Tibial nerve (tissue), 4 donors: ENCODE measurements around the gene GPS1. TPM values are rescaled to one million over a fixed set of nuclear protein-coding genes. Genes with fewer than 3 reads are reported as not detected.

Source experiments
- DNase-seq, 2 donors: peaks; one replicate each; pipeline ENCODE4 v3.0.0-alpha.2; 2019; ENCODE audit warnings: low spot score in 2 of 2
- H3K27ac ChIP-seq, 4 donors: fragments of 200-600 bp; sonication (generic) in 3 of 4; one replicate each; pipeline ENCODE4 v1.5.1; 2017 to 2019; ENCODE audit warnings: mild to moderate bottlenecking in 1 of 4
- H3K27me3 ChIP-seq, 2 donors: fragments of 200-600 bp; sonication (generic) in 1 of 2; one replicate each; pipeline versions ENCODE4 v1.5.1 to v1.6.0; 2017 to 2019
- H3K36me3 ChIP-seq, 3 donors: fragments of 200-600 bp; sonication (generic); one replicate each; pipeline ENCODE4 v1.5.1; 2018 to 2019
- H3K4me1 ChIP-seq, 4 donors: fragments of 200-600 bp; sonication (generic) in 3 of 4; one replicate each; pipeline ENCODE4 v1.5.1; 2017 to 2019
- H3K4me3 ChIP-seq, 4 donors: fragments of 200-600 bp; sonication (generic) in 3 of 4; one replicate each; pipeline ENCODE4 v1.5.1; 2017 to 2019; ENCODE audit warnings: mild to moderate bottlenecking in 1 of 4, moderate library complexity in 1 of 4
- H3K9me3 ChIP-seq, 4 donors: fragments of 200-600 bp; sonication (generic) in 3 of 4; one replicate each; pipeline ENCODE4 v1.5.1; 2017 to 2019
- CTCF ChIP-seq, 5 experiments: fragments of 200-600 bp in 3 of 5; fragments of 450-650 bp in 2 of 5; sonication (generic) in 3 of 5; IDR thresholded peaks; one replicate each; pipeline ENCODE4 v1.5.1; 2016 to 2019; ENCODE audit warnings: antibody characterized with exemption in 5 of 5, mild to moderate bottlenecking in 3 of 5, moderate library complexity in 2 of 5
- EP300 ChIP-seq, 2 donors: sonication (generic); formaldehyde crosslinking; IDR thresholded peaks; one replicate each; pipeline ENCODE4 v1.6.1; 2017; ENCODE audit warnings: antibody characterized with exemption in 2 of 2, mild to moderate bottlenecking in 1 of 2
- POLR2A ChIP-seq, 2 donors: fragments of 450-650 bp; IDR thresholded peaks; one replicate each; pipeline ENCODE4 v1.6.1; 2017; ENCODE audit warnings: antibody characterized with exemption in 2 of 2, mild to moderate bottlenecking in 2 of 2, moderate library complexity in 2 of 2
- WGBS, 2 donors: methylation state at CpG; one replicate each; pipeline ENCODE4 v1.1.5; 2018; 5-methylcytosine and 5-hydroxymethylcytosine counted together
- total RNA-seq, 4 donors: library from RNA; depleted of rRNA; stranded (reverse); fragments of >200 nt; gene quantifications; one replicate each; pipeline ENCODE4 v1.1.0, GENCODE V29; 2016

GPS1 gene
- total RNA-seq, 4 donors from 2014 or later: 74.9 to 134 (median 92.9) TPM

- H3K27me3 ChIP-seq: no peaks in the 10 kb centered on the region
- H3K9me3 ChIP-seq: no peaks in the 10 kb centered on the region
- peaks cover 0 to 3% (median 0%) of the 10 kb centered on the region in 4 donors for H3K4me1 ChIP-seq
- TF ChIP-seq EP300 (IDR thresholded peaks at IDR 0.05): no peak
- no peak for TF ChIP-seq POLR2A (IDR thresholded peaks at IDR 0.05)
- TF ChIP-seq CTCF (IDR thresholded peaks at IDR 0.05): no peak
- no peak for DNase-seq
- WGBS, 2 donors: 90% methylated on average over 16 to 24 of the region's 55 CpGs
- peaks cover 7 to 100% (median 53%) of the 10 kb centered on the region in 3 donors for H3K36me3 ChIP-seq
- H3K4me3 ChIP-seq: no peak overlapping the region
- no peak overlapping the region for H3K27ac ChIP-seq
Measured at GRCh38 chr17:82083533-82084359, 32.0 kb downstream of the GPS1 start.

DNA sequence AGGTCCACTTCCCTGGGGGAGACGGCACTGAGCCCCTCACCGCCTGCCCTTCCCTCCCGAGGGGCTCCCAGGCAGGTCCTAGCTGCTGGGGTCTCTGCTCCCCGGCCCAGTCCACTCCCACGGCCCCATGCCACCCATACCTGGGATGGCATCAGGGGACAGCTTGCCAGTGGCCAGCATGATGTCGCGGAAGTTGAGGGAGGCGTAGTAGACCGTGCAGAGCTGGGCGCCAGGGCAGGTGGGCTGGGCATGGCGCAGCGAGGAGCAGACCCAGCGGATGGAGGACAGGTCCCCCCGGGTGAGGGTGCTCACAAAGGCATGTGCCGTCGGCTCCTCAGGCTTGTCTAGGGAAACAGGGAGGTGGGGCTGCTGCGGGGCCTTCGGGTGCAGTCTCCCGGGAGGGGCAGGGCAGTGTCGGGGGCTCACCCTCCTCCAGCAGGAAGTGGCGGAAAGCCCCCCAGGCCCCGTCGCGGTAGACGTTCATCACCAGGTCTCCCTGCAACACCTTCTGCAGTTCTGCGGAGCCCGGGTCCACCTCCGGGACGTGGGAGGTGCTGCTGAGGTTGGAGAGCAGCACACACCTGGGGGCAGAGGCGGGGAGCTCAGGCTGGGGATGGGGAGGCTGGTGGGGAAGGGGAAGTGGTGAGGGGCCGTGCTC is 32.8 kb downstream of the GPS1 start:
- peaks cover 7 to 100% (median 57%) of the 10 kb centered on the region in 3 donors for H3K36me3 ChIP-seq
- H3K27ac ChIP-seq: no peak overlapping the region
- no peaks in the 10 kb centered on the region for H3K27me3 ChIP-seq
- H3K9me3 ChIP-seq: no peaks in the 10 kb centered on the region
- no peak for DNase-seq
- no peak overlapping the region for H3K4me3 ChIP-seq
- TF ChIP-seq CTCF (IDR thresholded peaks at IDR 0.05) (no peak), POLR2A (IDR thresholded peaks at IDR 0.05) (no peak), EP300 (IDR thresholded peaks at IDR 0.05) (no peak)
- 88 to 92% methylated on average over 20 to 31 of the region's 31 CpGs for WGBS, 2 donors
- H3K4me1 ChIP-seq: no peaks in the 10 kb centered on the region

GRCh38 chr17:82085031-82085861 is 33.5 kb downstream of the GPS1 start:
- no peaks in the 10 kb centered on the region for H3K9me3 ChIP-seq
- no peaks in the 10 kb centered on the region for H3K4me1 ChIP-seq
- TF ChIP-seq POLR2A (IDR thresholded peaks at IDR 0.05) (no peak), EP300 (IDR thresholded peaks at IDR 0.05) (no peak), CTCF (IDR thresholded peaks at IDR 0.05) (no peak)
- 84 to 86% methylated on average over 39 to 47 of the region's 49 CpGs for WGBS, 2 donors
- peaks cover 7 to 100% (median 56%) of the 10 kb centered on the region in 3 donors for H3K36me3 ChIP-seq
- no peak overlapping the region for H3K27ac ChIP-seq
- DNase-seq: no peak
- H3K27me3 ChIP-seq: no peaks in the 10 kb centered on the region
- H3K4me3 ChIP-seq: no peak overlapping the region

- H3K27me3 ChIP-seq: no peaks in the 10 kb centered on the region
- H3K36me3 ChIP-seq: peaks cover 12 to 100% (median 62%) of the 10 kb centered on the region in 3 donors
- H3K4me1 ChIP-seq: no peaks in the 10 kb centered on the region
- no peak for DNase-seq
- no peaks in the 10 kb centered on the region for H3K9me3 ChIP-seq
- WGBS, 2 donors: 81 to 89% methylated on average over 18 to 24 of the region's 25 CpGs
- TF ChIP-seq EP300 (IDR thresholded peaks at IDR 0.05) (no peak), POLR2A (IDR thresholded peaks at IDR 0.05) (no peak), CTCF (IDR thresholded peaks at IDR 0.05) (no peak)
- no peak overlapping the region for H3K4me3 ChIP-seq
- no peak overlapping the region for H3K27ac ChIP-seq
Measured at GRCh38 chr17:82085931-82086764, 34.5 kb downstream of the GPS1 start.
